ENCODE results near the gene ZNF362. TPM values are rescaled to one million over a fixed set of nuclear protein-coding genes. Genes with fewer than 3 reads are reported as not detected.

The ZNF362 gene
- total RNA-seq, 1 donor from 2014 or later = 30.3 TPM

DNA sequence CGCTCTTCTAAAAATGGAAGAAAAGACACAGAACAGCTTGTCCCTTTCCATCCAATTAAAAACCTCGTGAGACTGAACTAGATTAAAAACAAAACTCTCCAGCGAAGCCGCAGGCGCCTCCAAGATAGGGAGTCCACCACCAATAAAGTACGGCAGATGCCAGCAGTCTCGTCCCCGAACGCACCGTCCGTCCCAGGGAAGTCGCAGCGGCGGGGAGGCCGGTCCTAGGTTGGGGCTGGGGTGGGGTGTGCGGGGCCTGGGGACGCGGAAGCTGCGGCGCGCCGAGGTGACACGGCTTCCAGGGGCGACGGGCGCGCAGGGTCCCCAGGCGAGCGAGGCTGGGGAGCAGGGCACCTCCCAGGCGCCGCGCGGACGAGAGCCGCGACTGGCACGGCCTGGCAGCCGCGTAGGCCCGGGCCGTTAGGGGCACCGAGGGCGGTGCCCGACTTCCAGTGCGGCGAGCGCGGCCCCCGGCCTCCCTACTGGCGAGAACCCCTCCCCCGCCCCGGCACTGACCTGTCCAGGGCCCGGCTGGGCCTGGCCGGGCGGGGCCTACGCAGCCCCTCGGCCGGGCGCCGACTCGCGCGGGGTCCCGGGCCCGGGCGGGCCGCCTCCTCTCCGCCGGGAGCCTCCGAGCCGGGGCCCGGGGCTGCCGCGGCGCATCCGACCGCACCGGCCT, 92.9 kb downstream of the ZNF362 start:
- intact Hi-C loops (cut with DNase I) = loop anchor here (5.0 to 10.0 kb wide), 2 partner anchors 222 to 226 kb away; no protein-coding TSS in a partner anchor
- no peak for DNase-seq (ENCODE audit: low spot score)

DNA sequence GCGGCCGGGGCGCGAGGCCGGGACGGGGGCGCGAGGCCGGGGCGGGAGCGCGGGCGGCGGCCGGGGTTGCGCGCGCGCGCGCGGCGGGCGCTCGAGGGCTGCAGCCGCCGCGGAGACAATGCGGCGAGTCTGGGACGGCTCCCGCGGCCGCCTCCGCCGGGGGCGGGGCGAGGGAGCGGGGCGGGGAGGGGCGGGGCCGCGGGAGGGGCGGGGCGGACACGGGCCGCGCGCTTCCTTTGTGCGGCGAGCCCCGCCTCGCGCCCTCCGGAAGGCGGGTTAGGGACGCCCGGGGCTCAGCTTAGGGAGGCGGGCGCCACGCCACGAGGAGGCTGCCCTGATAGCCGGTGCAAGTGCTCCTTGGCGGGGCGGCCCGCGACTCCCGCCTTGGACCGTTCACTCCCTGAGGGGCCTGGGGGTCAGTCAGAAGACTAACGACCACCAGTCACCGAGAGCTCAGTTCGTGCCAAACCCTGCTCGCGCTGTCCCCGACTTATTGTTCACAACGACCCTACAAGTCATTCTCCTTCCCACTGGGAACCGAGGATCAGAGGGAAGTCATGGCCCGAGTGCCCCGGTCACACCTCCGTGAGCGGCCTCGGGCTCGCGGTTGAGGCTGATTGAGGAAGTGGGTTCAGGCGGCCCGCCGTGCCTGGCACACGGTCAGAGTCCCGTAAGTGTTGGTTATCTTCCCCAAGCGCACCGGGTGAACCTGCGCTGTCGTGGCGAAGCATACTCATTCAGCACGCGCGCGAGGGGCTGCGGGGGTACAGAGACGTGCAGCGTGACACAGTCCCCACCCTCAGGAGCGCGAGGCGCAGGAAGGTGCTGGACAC, 93.7 kb downstream of the ZNF362 start:
- peak; percentile 94 for DNase-seq (ENCODE audit: low spot score)
- intact Hi-C loops (cut with DNase I) = loop anchor here (5.0 to 10.0 kb wide), 2 partner anchors 223 to 225 kb away; no protein-coding TSS in a partner anchor

Small RNA genes within 50 kb of the gene (microRNA-seq; reads per million reads assigned to microRNA genes)
- gene MIR3605 = 52.9 reads per million, percentile 49 among the genes with 10 or more reads in this experiment

Other genes starting within 250 kb of the ZNF362 start
- 99.8 TPM for gene AK2, start 219.6 kb upstream of the ZNF362 start, total RNA-seq
- 5.8 TPM for gene AZIN2, start 175.3 kb upstream of the ZNF362 start, total RNA-seq
- gene TRIM62, start 74.4 kb upstream of the ZNF362 start, total RNA-seq = 3.5 TPM
- not detected for gene A3GALT2, start 64.6 kb downstream of the ZNF362 start, total RNA-seq
- 101 TPM for gene PHC2, start 174.6 kb downstream of the ZNF362 start, total RNA-seq
- 8.3 TPM for gene ZSCAN20, start 216.2 kb downstream of the ZNF362 start, total RNA-seq